Transverse colon (tissue), 4 donors: ENCODE measurements around the gene SIPA1L3.

Experiments used
- CTCF ChIP-seq, 5 experiments: fragments of 200-600 bp in 3 of 5; fragments of 450-650 bp in 2 of 5; sonication (generic) in 3 of 5; IDR thresholded peaks; 1 replicate in 2 of 5; 2 replicates in 3 of 5; pipeline ENCODE4 v1.5.1; 2016 to 2017; ENCODE audit warnings: antibody characterized with exemption in 5 of 5, inconsistent platforms in 3 of 5, mild to moderate bottlenecking in 2 of 5, moderate library complexity in 1 of 5
- EP300 ChIP-seq: sonication (generic); formaldehyde crosslinking; IDR thresholded peaks from one replicate; pipeline ENCODE4 v1.6.1; 2017; ENCODE audit warnings: antibody characterized with exemption, low read depth
- POLR2A ChIP-seq: fragments of 450-650 bp; IDR thresholded peaks from one replicate; pipeline ENCODE4 v1.6.1; 2016; ENCODE audit warnings: antibody characterized with exemption, mild to moderate bottlenecking, moderate library complexity
- POLR2AphosphoS5 ChIP-seq, 3 donors: sonication (generic); formaldehyde crosslinking; IDR thresholded peaks; one replicate each; pipeline ENCODE4 v1.6.1; 2016; ENCODE audit warnings: antibody characterized with exemption in 3 of 3

GRCh38 chr19:38139122-38139521 lies 232.1 kb downstream of the SIPA1L3 start:
- no peak for TF ChIP-seq CTCF (IDR thresholded peaks at IDR 0.05)
- TF ChIP-seq POLR2A = no peak
- TF ChIP-seq POLR2AphosphoS5 (IDR thresholded peaks at IDR 0.05) = no peak
- no peak for TF ChIP-seq EP300
